Astrocyte of the hippocampus (primary cell): ENCODE results near the gene MS4A5.
"Not testable (repeated sequence)": the region's sequence is repeated elsewhere in the genome, so short reads cannot be mapped to it uniquely, and the experiment has no call there.

Experiments
- DNase-seq: peaks from one replicate; pipeline ENCODE4 v3.0.0; 2011; ENCODE audit warnings: low read depth, low spot score

MS4A5 gene

GRCh38 chr11:60429272-60429671 is at the start of gene MS4A5:
MS4A5 (plus strand) TSS chr11:60429572; CDS start chr11:60429675, 103 bp downstream.
- no peak for DNase-seq

- DNase-seq: no peak
Observed at GRCh38 chr11:60389279-60389910, 40.0 kb upstream of the MS4A5 start.

GRCh38 chr11:60390419-60390818 is 39.0 kb upstream of the MS4A5 start:
- DNase-seq: no peak

- no peak for DNase-seq
Observed at GRCh38 chr11:60392361-60392760, 37.0 kb upstream of the MS4A5 start.

GRCh38 chr11:60393016-60393415 is 36.4 kb upstream of the MS4A5 start:
- DNase-seq: no peak

GRCh38 chr11:60394666-60395380 is 34.5 kb upstream of the MS4A5 start:
- DNase-seq: no peak

- DNase-seq: no peak
Observed at GRCh38 chr11:60396382-60396781, 33.0 kb upstream of the MS4A5 start, which contains the start of gene MS4A14. MS4A14 (plus strand) TSS chr11:60396459; CDS start chr11:60396579, 120 bp downstream.

GRCh38 chr11:60396799-60397198 is 32.6 kb upstream of the MS4A5 start:
- DNase-seq: no peak

- no peak for DNase-seq
Observed at GRCh38 chr11:60420015-60420414, 9.4 kb upstream of the MS4A5 start.

- DNase-seq: no peak
Observed at GRCh38 chr11:60422609-60423008, 6.8 kb upstream of the MS4A5 start.

GRCh38 chr11:60428517-60428916 is 855 bp upstream of the MS4A5 start:
- peak; percentile 2 for DNase-seq

- no peak for DNase-seq
Observed at GRCh38 chr11:60431251-60431650, 1.9 kb downstream of the MS4A5 start.

GRCh38 chr11:60433401-60433800 is 4.0 kb downstream of the MS4A5 start:
- DNase-seq: no peak

GRCh38 chr11:60447070-60447469 is 17.7 kb downstream of the MS4A5 start:
- no peak for DNase-seq

- DNase-seq: no peak
Observed at GRCh38 chr11:60447846-60448245, 18.5 kb downstream of the MS4A5 start.

- DNase-seq: not testable (repeated sequence)
Observed at GRCh38 chr11:60451185-60451584, 21.8 kb downstream of the MS4A5 start.

GRCh38 chr11:60454212-60454611 is 24.8 kb downstream of the MS4A5 start:
- DNase-seq: no peak

GRCh38 chr11:60455531-60456042 is 26.2 kb downstream of the MS4A5 start, which contains the start of gene MS4A1:
MS4A1 (plus strand) TSS chr11:60455847; CDS start chr11:60462375, 6,528 bp downstream.
- DNase-seq: no peak

GRCh38 chr11:60457576-60457975 is 28.2 kb downstream of the MS4A5 start:
- no peak for DNase-seq

- no peak for DNase-seq
Observed at GRCh38 chr11:60459345-60459744, 30.0 kb downstream of the MS4A5 start.

- DNase-seq: no peak
Observed at GRCh38 chr11:60468829-60469228, 39.5 kb downstream of the MS4A5 start.

GRCh38 chr11:60469723-60470122 is 40.4 kb downstream of the MS4A5 start:
- DNase-seq: no peak

- DNase-seq: no peak
Observed at GRCh38 chr11:60477035-60477445, 47.7 kb downstream of the MS4A5 start.
